GM19238 (cell line): Measurements from ENCODE around the gene SPHKAP.
"Not testable (repeated sequence)": the region's sequence is repeated elsewhere in the genome, so short reads cannot be mapped to it uniquely, and the experiment has no call there.

Experiments used
- DNase-seq: peaks from one replicate; pipeline ENCODE4 v3.0.0; 2011; ENCODE audit warnings: low spot score; ENCODE audit not compliant: insufficient read length

The SPHKAP gene, protein sequence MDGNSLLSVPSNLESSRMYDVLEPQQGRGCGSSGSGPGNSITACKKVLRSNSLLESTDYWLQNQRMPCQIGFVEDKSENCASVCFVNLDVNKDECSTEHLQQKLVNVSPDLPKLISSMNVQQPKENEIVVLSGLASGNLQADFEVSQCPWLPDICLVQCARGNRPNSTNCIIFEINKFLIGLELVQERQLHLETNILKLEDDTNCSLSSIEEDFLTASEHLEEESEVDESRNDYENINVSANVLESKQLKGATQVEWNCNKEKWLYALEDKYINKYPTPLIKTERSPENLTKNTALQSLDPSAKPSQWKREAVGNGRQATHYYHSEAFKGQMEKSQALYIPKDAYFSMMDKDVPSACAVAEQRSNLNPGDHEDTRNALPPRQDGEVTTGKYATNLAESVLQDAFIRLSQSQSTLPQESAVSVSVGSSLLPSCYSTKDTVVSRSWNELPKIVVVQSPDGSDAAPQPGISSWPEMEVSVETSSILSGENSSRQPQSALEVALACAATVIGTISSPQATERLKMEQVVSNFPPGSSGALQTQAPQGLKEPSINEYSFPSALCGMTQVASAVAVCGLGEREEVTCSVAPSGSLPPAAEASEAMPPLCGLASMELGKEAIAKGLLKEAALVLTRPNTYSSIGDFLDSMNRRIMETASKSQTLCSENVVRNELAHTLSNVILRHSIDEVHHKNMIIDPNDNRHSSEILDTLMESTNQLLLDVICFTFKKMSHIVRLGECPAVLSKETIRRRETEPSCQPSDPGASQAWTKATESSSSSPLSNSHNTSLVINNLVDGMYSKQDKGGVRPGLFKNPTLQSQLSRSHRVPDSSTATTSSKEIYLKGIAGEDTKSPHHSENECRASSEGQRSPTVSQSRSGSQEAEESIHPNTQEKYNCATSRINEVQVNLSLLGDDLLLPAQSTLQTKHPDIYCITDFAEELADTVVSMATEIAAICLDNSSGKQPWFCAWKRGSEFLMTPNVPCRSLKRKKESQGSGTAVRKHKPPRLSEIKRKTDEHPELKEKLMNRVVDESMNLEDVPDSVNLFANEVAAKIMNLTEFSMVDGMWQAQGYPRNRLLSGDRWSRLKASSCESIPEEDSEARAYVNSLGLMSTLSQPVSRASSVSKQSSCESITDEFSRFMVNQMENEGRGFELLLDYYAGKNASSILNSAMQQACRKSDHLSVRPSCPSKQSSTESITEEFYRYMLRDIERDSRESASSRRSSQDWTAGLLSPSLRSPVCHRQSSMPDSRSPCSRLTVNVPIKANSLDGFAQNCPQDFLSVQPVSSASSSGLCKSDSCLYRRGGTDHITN (N-terminal part only)

DNA sequence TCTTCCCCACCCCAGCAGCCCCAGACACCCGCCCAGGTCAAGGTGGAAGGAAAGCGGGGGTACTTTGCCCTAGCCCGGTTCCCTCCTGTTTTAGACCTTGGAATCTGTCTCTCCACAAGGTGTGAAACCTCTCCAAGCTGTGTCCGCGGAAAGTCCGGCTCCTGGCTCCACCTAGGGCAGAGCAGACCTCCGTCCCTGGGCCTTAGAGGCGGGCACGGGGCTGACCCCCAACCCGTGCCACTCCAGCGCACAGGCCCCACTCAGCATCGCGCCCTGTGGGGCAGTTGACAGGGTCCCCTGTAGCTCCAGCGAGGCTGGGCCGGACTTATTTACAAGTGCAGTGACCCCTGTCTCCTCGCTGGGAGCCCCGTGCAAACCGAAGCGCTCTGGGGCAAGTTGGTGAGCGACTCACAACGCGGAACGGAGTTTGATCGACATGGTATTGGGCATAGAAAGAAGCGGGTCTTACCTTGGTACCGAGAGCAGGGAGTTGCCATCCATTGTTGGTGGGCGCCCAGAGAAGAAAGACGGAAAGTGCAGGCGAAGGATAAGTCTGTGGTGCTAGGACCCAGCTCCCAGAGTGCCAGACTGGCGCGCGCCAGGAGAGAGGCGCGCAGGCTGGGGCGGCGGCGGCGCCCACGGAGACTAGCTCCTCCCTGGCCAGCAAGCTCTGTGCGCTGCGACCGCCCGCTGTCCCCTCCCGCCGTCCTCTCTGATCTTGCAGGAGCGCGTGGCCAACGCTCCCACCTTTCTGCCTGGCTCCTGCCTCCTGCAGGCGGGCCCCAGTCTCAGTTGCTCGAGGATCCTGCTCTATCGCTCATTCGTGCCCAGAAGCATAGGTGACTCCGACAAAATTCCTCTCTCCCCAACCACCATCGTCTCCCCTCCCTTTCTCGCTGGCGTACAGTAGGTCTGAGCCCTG is at the start of gene SPHKAP:
Gene SPHKAP, minus strand, starts transcription at position 590 of the 922 bp plus-strand sequence. Its CDS starts 89 bp downstream, at position 501.
- no peak for DNase-seq

DNA sequence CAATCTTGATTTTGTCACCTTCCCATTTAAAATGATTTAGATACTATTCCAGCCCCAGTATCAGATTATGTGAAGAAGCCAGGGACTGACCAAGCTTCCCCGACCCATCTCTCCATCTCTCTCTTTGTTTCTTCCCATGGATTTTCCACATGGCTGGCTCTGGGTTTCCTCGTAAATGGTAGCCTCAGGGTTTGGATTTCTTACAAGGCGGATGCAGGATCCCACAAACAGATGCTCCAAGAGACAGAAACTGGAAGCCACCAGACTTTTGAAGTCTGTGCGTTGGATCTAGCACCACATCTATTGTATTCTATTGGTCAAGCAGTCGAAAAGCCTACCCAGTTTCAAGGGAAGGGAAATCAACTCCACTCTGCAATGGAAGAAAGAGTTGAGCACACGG is 46.0 kb upstream of the SPHKAP start:
- no peak for DNase-seq

DNA sequence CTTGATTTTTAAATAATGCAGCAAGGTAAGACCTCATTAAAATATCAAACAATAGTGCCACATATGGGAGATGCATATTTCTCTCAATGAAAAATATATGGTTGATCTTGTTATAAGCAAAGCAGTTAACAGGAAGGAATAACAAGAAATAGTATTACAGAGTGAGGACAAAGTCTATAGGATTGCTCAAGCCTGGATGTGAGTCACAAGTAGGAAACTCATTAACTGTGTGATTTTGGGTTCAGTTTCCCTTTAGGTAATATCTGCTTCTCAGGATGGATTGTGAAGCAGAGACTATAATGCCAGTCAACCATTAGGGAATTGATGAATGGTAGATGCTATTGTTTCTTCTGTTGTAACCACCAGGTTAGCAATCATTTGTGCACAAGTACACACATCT is 42.9 kb upstream of the SPHKAP start:
- no peak for DNase-seq

DNA sequence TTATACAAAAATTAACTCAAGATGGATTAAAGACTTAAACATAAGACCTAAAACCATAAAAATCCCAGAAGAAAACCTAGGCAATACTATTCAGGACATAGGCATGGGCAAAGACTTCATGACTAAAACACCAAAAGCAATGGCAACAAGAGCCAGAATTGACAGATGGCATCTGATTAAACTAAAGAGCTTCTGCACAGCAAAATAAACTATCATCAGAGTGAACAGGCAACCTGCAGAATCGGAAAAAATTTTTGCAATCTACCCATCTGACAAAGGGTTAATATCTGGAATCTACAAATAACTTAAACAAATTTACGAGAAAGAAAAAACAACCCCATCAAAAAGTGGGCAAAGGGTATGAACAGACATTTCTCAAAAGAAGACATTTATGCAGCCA is 37.1 kb upstream of the SPHKAP start:
- not testable (repeated sequence) for DNase-seq

DNA sequence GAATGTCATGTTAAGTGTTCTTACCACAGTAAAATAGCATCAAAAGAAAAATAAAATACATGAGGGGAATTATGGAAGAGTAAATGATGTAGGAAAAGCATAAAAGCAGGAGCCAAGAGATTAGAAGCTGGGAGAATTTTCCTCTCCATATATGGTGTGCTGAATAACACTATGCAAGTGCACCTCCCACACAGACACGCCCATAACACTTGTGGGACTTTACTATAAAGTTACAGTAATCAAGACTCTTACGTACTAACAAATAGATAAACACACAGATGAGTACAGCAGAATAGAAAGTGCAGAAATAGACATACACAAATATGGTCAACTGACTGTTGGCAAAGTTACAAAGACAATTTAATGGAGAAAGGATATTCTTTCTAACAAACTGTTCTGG is 16.0 kb upstream of the SPHKAP start:
- DNase-seq: no peak

DNA sequence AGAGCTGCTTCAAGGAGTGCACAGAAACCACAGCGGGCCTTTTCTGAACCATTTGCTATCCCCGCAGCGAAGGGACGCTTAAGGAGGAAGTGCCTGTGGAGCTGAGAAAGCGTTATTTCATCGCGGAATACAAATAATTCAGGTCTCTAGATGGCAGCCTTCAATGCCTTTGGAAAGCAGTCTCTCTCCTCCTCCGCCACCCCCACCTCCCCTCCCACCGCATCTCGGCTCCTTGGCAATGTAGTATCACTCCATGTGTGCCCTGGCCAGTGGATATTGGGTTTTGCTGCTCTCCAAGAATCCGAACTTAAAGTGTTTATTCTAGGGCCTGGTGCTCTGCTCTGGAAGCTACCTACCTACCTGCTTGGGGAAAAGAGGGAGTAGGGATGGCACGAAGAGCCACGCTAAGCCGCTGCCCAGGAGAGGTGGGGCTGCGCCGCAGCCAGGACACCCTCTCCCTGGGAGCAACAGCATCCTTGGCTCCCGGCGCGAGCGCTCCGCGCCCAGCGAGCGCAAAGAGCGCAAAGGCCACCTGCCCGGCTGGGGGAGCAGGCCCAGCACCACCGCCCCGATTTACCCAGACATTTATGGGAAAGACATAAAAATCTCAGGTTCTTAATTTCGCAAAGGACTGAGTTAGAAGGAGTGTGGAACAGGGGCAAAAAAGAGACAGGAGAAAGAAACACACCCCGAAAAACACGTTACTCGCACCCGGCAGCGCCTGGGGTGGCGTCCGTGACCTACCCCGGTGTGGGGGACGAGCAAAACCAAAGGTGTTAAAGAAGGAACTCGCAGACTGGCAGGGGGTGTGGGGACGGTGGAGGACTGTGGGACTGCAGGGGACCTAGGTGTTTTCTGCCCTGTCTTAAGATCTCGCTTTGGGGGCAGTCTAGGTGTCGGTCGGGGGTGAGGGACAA is 1.0 kb downstream of the SPHKAP start:
- no peak for DNase-seq

DNA sequence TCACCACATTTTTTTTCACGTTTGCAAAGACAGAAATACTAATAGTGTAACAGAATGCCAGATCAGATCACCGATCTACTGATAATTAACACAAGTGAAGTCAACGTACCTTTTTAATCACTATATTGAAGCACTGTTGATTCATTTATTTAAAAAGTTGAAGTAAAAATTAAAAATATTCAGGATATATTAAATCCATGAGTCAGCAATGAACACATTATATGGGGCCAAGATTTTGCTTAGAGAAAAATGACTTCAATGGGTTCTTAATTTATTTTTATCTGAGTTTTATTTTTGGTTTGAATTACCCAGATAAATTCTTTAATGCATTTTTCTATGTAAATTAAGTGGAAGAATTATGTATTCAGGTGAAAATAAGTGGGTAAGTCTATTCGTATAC is 14.2 kb downstream of the SPHKAP start:
- DNase-seq: no peak

DNA sequence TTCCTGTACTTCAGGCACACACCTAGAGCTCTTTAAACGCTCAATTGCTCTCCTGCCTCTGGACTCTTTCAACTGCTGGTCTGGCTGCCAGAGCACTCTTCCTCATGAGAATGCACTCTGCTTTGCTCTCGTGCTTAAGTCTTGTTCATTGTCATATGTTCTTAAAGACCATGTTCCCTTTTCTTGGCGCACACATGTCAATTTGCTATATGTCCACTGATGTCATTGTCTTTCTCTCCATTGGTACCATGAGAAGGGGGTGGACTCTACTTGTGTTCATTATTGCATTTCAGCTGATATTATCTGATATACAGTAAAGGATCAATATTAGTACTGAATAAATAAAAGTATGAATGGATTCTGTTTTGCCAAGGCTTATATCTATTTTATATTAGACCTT is 16.8 kb downstream of the SPHKAP start:
- DNase-seq: no peak

DNA sequence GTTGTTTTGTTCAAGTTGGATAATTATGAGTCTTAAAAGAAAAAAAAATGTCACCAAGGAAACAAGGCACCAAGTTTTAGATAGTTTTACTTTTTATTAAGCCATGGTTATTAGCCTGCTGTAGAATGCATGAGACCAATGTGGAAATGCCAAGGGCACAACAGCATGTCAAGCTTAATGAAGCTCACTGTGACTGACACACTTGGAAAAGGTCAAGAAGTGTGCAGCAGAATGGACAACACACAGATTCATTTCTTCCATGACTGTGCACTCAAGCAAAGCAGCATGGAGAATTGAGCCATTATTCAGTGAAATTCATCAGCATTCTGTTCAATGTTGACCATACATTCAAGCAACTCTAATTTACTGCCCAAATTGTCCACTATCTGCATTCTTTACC is 23.6 kb downstream of the SPHKAP start:
- no peak for DNase-seq

DNA sequence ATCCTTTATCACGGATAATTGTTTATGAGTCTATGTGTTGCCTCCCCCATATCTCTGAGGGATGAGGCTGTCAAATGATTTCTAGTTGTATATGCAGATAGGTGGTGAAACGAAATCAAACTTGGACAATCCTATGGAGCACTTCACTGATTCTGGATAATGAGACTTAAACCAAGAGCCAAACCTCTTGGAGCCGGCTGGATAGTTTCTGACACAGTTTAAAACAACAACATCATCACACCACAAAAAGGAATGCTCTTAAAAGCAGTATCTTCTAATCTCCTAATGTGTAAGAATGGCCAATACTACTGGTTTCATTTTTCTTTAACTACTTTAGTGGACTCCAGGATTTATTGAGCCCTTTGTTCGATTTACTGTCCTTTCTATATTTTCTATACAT is 36.5 kb downstream of the SPHKAP start:
- DNase-seq: no peak

DNA sequence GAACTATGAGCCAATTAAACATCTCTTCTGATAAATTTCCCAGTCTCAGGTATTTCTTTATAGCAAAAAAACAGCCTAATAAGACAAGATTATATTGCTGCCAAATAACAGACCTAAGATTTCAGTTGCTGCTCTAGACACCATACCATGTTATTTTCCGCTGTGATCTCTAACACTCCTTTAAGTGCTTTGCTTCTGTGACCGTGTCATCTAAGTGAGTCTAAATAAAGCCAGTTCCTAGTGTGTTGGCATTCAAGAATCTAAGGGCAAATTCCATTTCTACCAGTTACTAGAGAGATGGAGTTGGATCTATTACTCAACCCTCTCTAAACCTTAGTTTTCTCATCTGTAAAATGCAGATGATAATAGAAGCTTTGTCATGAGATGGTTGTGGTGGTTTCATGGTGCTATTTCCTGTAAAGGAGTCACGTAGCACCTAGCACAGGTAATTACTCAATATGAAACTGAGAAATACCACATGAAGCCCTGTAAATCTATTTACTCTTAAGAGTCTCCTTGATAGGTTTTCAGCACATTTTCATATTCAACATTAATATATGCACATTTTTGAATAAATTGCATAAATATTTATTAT is 40.5 kb downstream of the SPHKAP start:
- no peak for DNase-seq

DNA sequence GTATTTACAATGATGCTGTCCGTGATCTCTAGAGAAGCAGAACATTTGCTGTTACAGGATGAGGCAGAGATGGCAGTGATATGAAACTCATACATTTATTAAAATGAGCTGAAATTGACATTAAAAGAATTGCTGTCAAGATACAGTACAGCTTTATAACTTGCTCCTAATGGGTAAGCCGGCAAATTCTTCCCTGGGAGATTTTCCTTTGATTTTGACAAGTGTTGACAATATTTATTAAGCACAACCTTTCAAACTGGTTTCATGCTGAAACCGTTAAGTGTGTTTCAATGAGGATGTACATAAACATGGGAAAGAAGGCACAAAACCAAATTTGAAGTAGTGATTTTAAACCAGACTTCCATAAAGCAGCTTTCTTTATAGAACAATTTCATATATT is 45.5 kb downstream of the SPHKAP start:
- DNase-seq: no peak

DNA sequence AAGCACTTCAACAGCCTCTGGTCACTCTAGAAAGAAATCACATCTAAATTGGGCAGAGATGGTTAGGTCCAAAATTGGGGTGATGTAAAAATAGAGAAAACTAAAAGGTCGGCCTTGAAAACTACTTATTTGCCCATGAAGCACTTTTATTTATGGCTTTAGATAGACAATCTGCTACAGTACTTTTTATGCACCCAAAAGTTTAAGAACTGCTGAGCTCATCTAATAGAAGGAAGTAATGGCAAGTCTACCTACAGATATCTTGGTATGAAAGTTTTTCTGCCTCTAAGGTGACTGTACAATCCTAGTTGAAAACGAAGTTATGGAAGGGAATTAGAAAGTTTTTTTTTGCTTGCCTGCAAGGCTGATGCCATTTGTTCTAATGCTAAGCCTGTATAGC is 46.2 kb downstream of the SPHKAP start:
- DNase-seq: no peak

DNA sequence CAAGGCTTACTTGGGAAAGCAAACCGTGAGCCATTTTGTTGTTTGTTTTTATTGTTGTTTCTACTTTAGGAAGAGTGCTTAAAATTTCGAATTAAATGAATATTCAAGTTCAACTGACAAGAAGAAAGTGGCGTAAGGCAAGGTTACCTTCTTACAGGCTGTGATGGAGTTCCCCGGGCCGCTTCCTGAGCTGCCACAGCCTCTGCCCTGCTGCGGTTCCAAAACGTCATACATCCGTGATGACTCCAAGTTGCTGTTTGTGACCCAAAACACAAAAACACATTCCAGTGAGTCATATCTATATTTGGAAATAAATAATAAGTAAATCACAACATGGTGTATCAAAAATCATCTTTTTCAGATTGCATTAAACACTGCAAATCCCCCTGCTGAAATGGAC is 49.7 kb downstream of the SPHKAP start:
- no peak for DNase-seq

DNA sequence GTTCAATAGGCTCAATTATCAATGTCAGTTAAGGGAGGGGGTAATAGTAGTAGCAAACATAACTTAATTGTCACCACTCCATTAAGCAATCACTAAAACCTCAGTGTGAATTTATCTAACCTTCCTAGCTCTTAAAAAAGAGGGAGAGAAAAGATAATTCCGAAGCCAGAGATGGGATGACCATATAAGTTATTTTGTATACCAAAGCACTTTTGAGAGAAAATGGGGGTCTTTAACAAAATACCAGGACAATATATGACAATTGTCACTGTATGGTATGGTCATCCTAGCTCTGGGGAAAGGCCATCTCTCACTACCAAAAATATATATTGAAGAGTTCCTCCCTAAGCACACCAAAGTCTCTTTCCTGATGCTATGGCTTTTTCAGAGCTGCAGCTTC is 55.1 kb downstream of the SPHKAP start:
- no peak for DNase-seq

DNA sequence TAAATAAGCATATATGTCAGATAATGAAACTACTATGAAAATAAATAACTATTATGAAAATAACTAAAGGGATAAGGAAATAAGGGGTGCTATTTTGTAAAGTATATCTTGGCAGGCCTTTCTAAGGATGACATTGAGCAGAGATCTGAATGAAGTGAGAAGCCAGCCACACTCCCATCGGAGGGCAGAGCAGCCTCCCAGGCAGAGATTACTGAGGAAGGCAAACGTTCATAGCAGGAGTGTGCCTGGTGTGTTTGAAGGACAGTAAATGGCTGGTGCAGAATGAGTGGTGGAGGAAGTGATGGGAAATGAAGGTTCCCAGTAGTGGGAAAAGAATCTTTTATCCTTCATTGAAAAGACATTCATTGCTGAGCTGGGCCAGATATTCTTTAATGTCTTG is 62.5 kb downstream of the SPHKAP start:
- DNase-seq: no peak

DNA sequence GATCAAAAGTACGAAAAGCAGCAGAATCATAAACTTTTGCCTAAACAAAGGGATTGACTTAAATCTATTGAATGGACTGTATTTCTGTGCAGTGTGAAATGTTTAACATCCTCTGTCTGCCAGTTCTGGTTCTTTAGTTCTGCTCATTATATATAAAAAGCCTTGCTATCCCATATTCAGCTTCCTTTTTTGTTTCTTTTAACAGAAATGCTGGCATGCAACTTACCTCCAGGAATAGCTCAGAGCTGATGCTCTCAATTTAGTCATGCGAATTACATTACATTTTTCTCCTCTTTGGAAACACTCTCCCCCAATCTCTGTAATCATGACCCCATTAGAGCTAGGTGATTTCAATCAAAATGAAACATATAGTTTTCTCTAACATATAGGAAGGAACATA is 73.6 kb downstream of the SPHKAP start:
- no peak for DNase-seq

DNA sequence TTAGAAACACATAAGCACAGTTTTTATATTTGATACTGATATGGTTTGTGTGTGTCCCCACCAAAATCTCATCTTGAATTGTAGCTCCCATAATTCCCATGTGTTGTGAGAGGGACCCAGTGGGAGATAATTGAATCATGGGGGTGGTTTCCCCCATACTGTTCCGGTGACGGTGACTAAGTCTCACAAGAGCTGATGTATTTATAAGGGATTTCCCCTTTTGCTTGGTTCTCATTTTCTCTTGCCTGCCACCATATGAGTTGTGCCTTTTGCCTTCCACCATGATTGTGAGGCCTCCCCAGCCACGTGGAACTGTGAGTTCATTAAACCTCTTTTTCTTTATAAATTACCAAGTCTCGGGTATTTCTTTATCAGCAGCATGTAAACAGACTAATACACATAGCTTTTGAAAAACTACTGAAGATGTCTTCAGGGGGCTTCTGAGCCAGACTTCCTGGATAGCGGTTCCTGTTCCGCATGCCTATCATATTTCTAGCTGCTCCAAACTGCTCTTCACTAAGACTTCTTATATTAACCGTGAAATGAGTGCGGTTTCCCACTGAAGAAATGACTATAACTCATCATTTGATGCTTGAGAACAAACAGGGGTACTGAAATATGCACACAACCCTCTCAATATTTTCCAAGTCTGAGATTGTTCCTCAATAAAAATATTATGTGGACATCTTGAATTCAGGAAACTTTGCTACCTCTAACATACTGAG is 75.8 kb downstream of the SPHKAP start:
- DNase-seq: no peak
